Activated naive CD4-positive, alpha-beta T cell treated with anti-CD3 and anti-CD28 coated beads, Interleukin-2, amount 50 U/mL, for 16 hours (primary cell): ENCODE data around the gene STAT6.

Source experiments
- DNase-seq: peaks from one replicate; pipeline ENCODE4 v3.0.0-alpha.2; 2020

STAT6 gene

DNA sequence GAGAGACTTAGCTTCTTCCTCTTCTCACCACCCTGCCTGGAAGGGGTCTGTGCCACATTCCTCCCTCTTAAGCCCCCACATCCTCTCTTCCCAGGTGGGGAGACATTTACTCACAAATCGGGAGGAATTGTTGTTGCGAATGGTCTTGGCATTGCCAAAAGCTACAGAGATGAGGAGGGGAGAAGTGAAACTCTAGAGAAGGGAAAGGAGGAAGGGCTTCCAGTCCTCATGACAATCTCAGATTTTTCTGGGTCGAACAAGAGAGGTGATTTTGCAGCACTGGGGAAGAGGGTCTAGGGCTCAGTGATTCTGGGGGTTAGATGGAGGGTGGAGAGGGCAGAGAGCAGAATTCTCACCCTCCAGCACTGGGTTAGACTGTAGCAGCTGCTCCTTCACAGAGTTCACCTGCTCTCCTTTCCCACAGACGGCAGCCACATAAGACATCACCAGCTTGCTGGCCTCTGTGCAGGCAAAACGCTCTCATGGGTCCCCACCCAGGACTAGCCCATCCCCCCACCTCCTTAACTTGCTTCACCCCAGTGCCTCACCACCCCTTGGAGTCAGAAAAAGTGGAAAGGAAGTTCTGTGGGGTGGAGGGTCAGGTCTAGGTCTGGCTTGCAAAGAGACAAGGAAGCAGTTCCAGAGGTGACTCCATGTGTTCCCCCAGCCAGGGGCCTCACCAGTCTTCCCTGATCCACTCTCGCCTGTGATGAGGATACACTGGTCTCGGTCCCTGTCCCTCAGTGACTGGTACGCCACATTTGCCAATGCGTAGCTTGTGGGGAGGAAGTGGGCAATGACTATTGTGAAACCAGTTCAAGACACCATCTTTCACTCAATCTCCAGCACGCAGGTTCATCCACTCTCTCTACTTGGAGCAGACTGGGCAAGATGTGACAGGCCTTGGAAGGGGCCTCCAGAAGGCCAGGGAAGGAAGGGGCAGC, 63.9 kb downstream of the STAT6 start:
- peak; percentile 18 for DNase-seq

GRCh38 chr12:57046086-57046791, 64.9 kb downstream of the STAT6 start:
- no peak for DNase-seq
